Activated CD8-positive, alpha-beta memory T cell treated with anti-CD3 and anti-CD28 coated beads for 36 hours (primary cell): ENCODE data around the gene DOCK9. TPM values are rescaled to one million over a fixed set of nuclear protein-coding genes. Genes with fewer than 3 reads are reported as not detected.

Experiments used
- CTCF ChIA-PET: fragments of 350-600 bp; sonication (Branson Sonifier 250); formaldehyde crosslinking; loops from one replicate; lab custom pipeline; 2021; ENCODE audit warnings: antibody characterized with exemption; lab: Charles Lee
- POLR2A ChIA-PET: fragments of 350-600 bp; sonication (Branson Sonifier 250); formaldehyde crosslinking; loops from one replicate; lab custom pipeline; 2021; ENCODE audit warnings: antibody characterized with exemption; lab: Charles Lee
- total RNA-seq, 2 experiments: library from RNA; stranded (reverse); gene quantifications; one replicate each; pipeline ENCODE4 v1.2.3, GENCODE V29; 2021

The DOCK9 gene
- total RNA-seq, 2 experiments from 2014 or later: 33.0 to 38.6 TPM

- CTCF ChIA-PET: interaction anchor here (0.5 kb wide), 1 partner anchor 25 kb away, joined by 3 read pairs; no protein-coding TSS in a partner anchor
- POLR2A ChIA-PET: no interaction called here
Measured at GRCh38 chr13:99000137-99000536, 22.3 kb upstream of the DOCK9 start.

- POLR2A ChIA-PET: no interaction called here
- CTCF ChIA-PET: no interaction called here
Measured at GRCh38 chr13:98999639-98999952, 21.7 kb upstream of the DOCK9 start.

GRCh38 chr13:98998831-98999638, 21.2 kb upstream of the DOCK9 start:
- ChIA-PET POLR2A (interaction anchor here (1.0 kb wide), 1 partner anchor 89 kb away, joined by 3 read pairs; no protein-coding TSS in a partner anchor), CTCF (no interaction called here)

GRCh38 chr13:98997738-98998641, 20.1 kb upstream of the DOCK9 start:
- POLR2A ChIA-PET: interaction anchor here (0.8 to 1.0 kb wide), 2 partner anchors 17 to 88 kb away, joined by 3 read pairs; no protein-coding TSS in a partner anchor
- CTCF ChIA-PET: no interaction called here

GRCh38 chr13:98997011-98997730, 19.3 kb upstream of the DOCK9 start:
- POLR2A ChIA-PET: no interaction called here

GRCh38 chr13:98996046-98996445, 18.2 kb upstream of the DOCK9 start:
- ChIA-PET CTCF (no interaction called here), POLR2A (no interaction called here)

More at GRCh38 chr13:98997011-98997730, 19.3 kb upstream of the DOCK9 start:
- CTCF ChIA-PET: no interaction called here

- ChIA-PET CTCF (no interaction called here), POLR2A (interaction anchor here (0.6 kb wide), 1 partner anchor 83 kb away, joined by 3 read pairs; no protein-coding TSS in a partner anchor)
Measured at GRCh38 chr13:98994896-98995295, 17.0 kb upstream of the DOCK9 start.

GRCh38 chr13:98994080-98994479, 16.2 kb upstream of the DOCK9 start:
- ChIA-PET CTCF (no interaction called here), POLR2A (no interaction called here)

- POLR2A ChIA-PET: no interaction called here
Measured at GRCh38 chr13:98992355-98992754, 14.5 kb upstream of the DOCK9 start.

GRCh38 chr13:98990701-98991100, 12.8 kb upstream of the DOCK9 start:
- ChIA-PET POLR2A (no interaction called here), CTCF (no interaction called here)

More at GRCh38 chr13:98992355-98992754, 14.5 kb upstream of the DOCK9 start:
- CTCF ChIA-PET: no interaction called here

GRCh38 chr13:98989469-98990235, 11.8 kb upstream of the DOCK9 start:
- ChIA-PET CTCF (no interaction called here), POLR2A (no interaction called here)

GRCh38 chr13:98988780-98989179, 10.9 kb upstream of the DOCK9 start:
- CTCF ChIA-PET: no interaction called here
- POLR2A ChIA-PET: no interaction called here

GRCh38 chr13:98988277-98988676, 10.4 kb upstream of the DOCK9 start:
- ChIA-PET POLR2A (no interaction called here), CTCF (no interaction called here)

GRCh38 chr13:98987275-98987674, 9.4 kb upstream of the DOCK9 start:
- CTCF ChIA-PET: no interaction called here
- POLR2A ChIA-PET: no interaction called here

GRCh38 chr13:98986226-98986846, 8.5 kb upstream of the DOCK9 start:
- CTCF ChIA-PET: no interaction called here
- POLR2A ChIA-PET: no interaction called here

- CTCF ChIA-PET: interaction anchor here (0.6 kb wide), 1 partner anchor 369 kb away, joined by 3 read pairs; no protein-coding TSS in a partner anchor
- POLR2A ChIA-PET: interaction anchor here (0.6 kb wide), 1 partner anchor 302 kb away, joined by 4 read pairs; no protein-coding TSS in a partner anchor
Measured at GRCh38 chr13:98985591-98985990, 7.7 kb upstream of the DOCK9 start.

GRCh38 chr13:98984983-98985382, 7.1 kb upstream of the DOCK9 start:
- ChIA-PET CTCF (interaction anchor here (0.6 kb wide), 1 partner anchor 368 kb away, joined by 3 read pairs; no protein-coding TSS in a partner anchor), POLR2A (interaction anchor here (0.6 kb wide), 1 partner anchor 302 kb away, joined by 4 read pairs; no protein-coding TSS in a partner anchor)

GRCh38 chr13:98984118-98984517, 6.3 kb upstream of the DOCK9 start:
- ChIA-PET POLR2A (no interaction called here), CTCF (no interaction called here)
